Urinary bladder (tissue), 4 donors: ENCODE results near the gene PPM1J. TPM values are rescaled to one million over a fixed set of nuclear protein-coding genes. Genes with fewer than 3 reads are reported as not detected.

ENCODE experiments used
- DNase-seq: peaks from one replicate; pipeline ENCODE4 v3.0.0-alpha.2; 2015; ENCODE audit errors: extremely low spot score
- H3K27ac ChIP-seq: one replicate; pipeline ENCODE4 v1.5.1; 2013; ENCODE audit warnings: low read depth, mild to moderate bottlenecking, moderate library complexity
- H3K36me3 ChIP-seq: one replicate; pipeline ENCODE4 v1.6.1; 2013; ENCODE audit warnings: mild to moderate bottlenecking, moderate library complexity; ENCODE audit not compliant: insufficient read depth
- H3K4me1 ChIP-seq: one replicate; pipeline ENCODE4 v1.6.1; 2013; ENCODE audit warnings: mild to moderate bottlenecking, moderate library complexity; ENCODE audit not compliant: insufficient read depth
- H3K4me3 ChIP-seq: one replicate; pipeline ENCODE4 v1.5.1; 2013; ENCODE audit warnings: low read depth, low read length
- WGBS: extraction: QIAGEN DNeasy Blood & Tissue Kit; methylation state at CpG from one replicate; pipeline ENCODE4 v1.1.7; 2013; 5-methylcytosine and 5-hydroxymethylcytosine counted together
- polyA plus RNA-seq: library from polyadenylated mRNA; stranded (reverse); fragments of 200-250 nt; gene quantifications from one replicate; pipeline ENCODE4 v1.2.3, GENCODE V29; 2013
- total RNA-seq: library from RNA; depleted of rRNA; stranded (reverse); fragments of >200 nt; gene quantifications from one replicate; pipeline ENCODE4 v1.2.3, GENCODE V29; 2014
- donor health status: healthy with polysubstance abuse.
- donor health status: healthy.

Gene PPM1J
- total and polyA plus RNA-seq, 2 donors, result 0.37 to 1.5 TPM

- 91% methylated on average over 3 of the region's 3 CpGs for WGBS
- H3K27ac ChIP-seq, result no peak overlapping the region
Observed at GRCh38 chr1:112676543-112676942, 38.6 kb downstream of the PPM1J start.

GRCh38 chr1:112675728-112676381 lies 39.3 kb downstream of the PPM1J start:
- DNase-seq, result no peak
- no peaks in the 10 kb centered on the region for H3K4me1 ChIP-seq
- peaks cover 1% of the 10 kb centered on the region for H3K36me3 ChIP-seq
- WGBS, result 43% methylated on average over 7 of the region's 7 CpGs
- H3K4me3 ChIP-seq, result peak overlapping the region; percentile 97
- H3K27ac ChIP-seq, result no peak overlapping the region

More at GRCh38 chr1:112676543-112676942, 38.6 kb downstream of the PPM1J start:
- no peak for DNase-seq
- Histone ChIP-seq H3K4me1 (no peaks in the 10 kb centered on the region), H3K4me3 (no peak overlapping the region), H3K36me3 (peaks cover 1% of the 10 kb centered on the region)

- Histone ChIP-seq H3K36me3 (peaks cover 1% of the 10 kb centered on the region), H3K4me3 (peak overlapping the region; percentile 97), H3K27ac (peak overlapping the region; percentile 94), H3K4me1 (no peaks in the 10 kb centered on the region)
- DNase-seq, result no peak
- under 1% methylated on average over 68 of the region's 68 CpGs for WGBS
Observed at GRCh38 chr1:112674986-112675727, 40.0 kb downstream of the PPM1J start.

GRCh38 chr1:112674440-112674985 lies 40.6 kb downstream of the PPM1J start, which contains the start of gene MOV10:
MOV10 (plus strand) TSS chr1:112674659; CDS start chr1:112674913, 254 bp downstream.
- Histone ChIP-seq H3K4me1 (no peaks in the 10 kb centered on the region), H3K4me3 (peak within 1 kb of the TSS; percentile 97), H3K27ac (peak within 1 kb of the TSS; percentile 94), H3K36me3 (no peaks in the 10 kb centered on the region)
- under 1% methylated on average over 30 of the region's 30 CpGs for WGBS
- DNase-seq, result no peak

GRCh38 chr1:112673592-112674439 lies 41.3 kb downstream of the PPM1J start:
- peak; percentile 41 for DNase-seq
- Histone ChIP-seq H3K36me3 (no peaks in the 10 kb centered on the region), H3K4me1 (no peaks in the 10 kb centered on the region), H3K27ac (peak overlapping the region; percentile 94), H3K4me3 (peak overlapping the region; percentile 97)
- 5% methylated on average over 18 of the region's 18 CpGs for WGBS

GRCh38 chr1:112672842-112673241 lies 42.3 kb downstream of the PPM1J start:
- no peak for DNase-seq

GRCh38 chr1:112672009-112672408 lies 43.1 kb downstream of the PPM1J start:
- WGBS, result 72% methylated on average over 2 of the region's 2 CpGs

More at GRCh38 chr1:112672842-112673241, 42.3 kb downstream of the PPM1J start:
- Histone ChIP-seq H3K4me3 (no peak overlapping the region), H3K27ac (peak overlapping the region; percentile 10), H3K4me1 (no peaks in the 10 kb centered on the region), H3K36me3 (no peaks in the 10 kb centered on the region)
- WGBS, result 81% methylated on average over 1 of the region's 1 CpG

GRCh38 chr1:112666946-112667345 lies 48.2 kb downstream of the PPM1J start:
- 88% methylated on average over 2 of the region's 2 CpGs for WGBS
- Histone ChIP-seq H3K4me3 (no peak overlapping the region), H3K27ac (no peak overlapping the region), H3K36me3 (peaks cover 2% of the 10 kb centered on the region), H3K4me1 (no peaks in the 10 kb centered on the region)
- no peak for DNase-seq

More at GRCh38 chr1:112672009-112672408, 43.1 kb downstream of the PPM1J start:
- no peak overlapping the region for H3K4me3 ChIP-seq
- no peak overlapping the region for H3K27ac ChIP-seq
- no peak for DNase-seq
- H3K36me3 ChIP-seq, result no peaks in the 10 kb centered on the region
- no peaks in the 10 kb centered on the region for H3K4me1 ChIP-seq

- 74% methylated on average over 3 of the region's 3 CpGs for WGBS
- H3K4me3 ChIP-seq, result no peak overlapping the region
- no peak overlapping the region for H3K27ac ChIP-seq
- H3K36me3 ChIP-seq, result peaks cover 2% of the 10 kb centered on the region
- no peak for DNase-seq
- H3K4me1 ChIP-seq, result no peaks in the 10 kb centered on the region
Observed at GRCh38 chr1:112665857-112666256, 49.3 kb downstream of the PPM1J start.

Other genes starting within 250 kb of the PPM1J start
- gene WNT2B, start 206.4 kb downstream of the PPM1J start, total RNA-seq, result 55.2 TPM
- gene WNT2B, start 206.4 kb downstream of the PPM1J start, polyA plus RNA-seq, result 9.1 TPM
- gene ST7L, start 96.2 kb downstream of the PPM1J start, total RNA-seq, result 38.1 TPM
- gene ST7L, start 96.2 kb downstream of the PPM1J start, polyA plus RNA-seq, result 12.6 TPM
- 192 TPM for gene CAPZA1, start 95.5 kb downstream of the PPM1J start, total RNA-seq
- gene CAPZA1, start 95.5 kb downstream of the PPM1J start, polyA plus RNA-seq, result 42.3 TPM
- gene MOV10, start 40.7 kb downstream of the PPM1J start, total RNA-seq, result 27.5 TPM
- gene MOV10, start 40.7 kb downstream of the PPM1J start, polyA plus RNA-seq, result 36.1 TPM
- gene RHOC, start 8.2 kb downstream of the PPM1J start, total RNA-seq, result 149 TPM
- gene RHOC, start 8.2 kb downstream of the PPM1J start, polyA plus RNA-seq, result 300 TPM
- gene SLC16A1, start 240.9 kb upstream of the PPM1J start, total RNA-seq, result 67.6 TPM
- 40.2 TPM for gene SLC16A1, start 240.9 kb upstream of the PPM1J start, polyA plus RNA-seq